ENCODE results near the gene AACS.

GRCh38 chr12:125099409-125099782 is 34.2 kb downstream of the AACS start:
- no peak for TF ChIP-seq CTCF (IDR thresholded peaks at IDR 0.05)
- TF ChIP-seq POLR2A (IDR thresholded peaks at IDR 0.05), result no peak

All from esophagus squamous epithelium (tissue), 4 donors.